Progenitor cell of endocrine pancreas (in vitro differentiated cells): Measurements from ENCODE around the gene CAPN5. TPM values are rescaled to one million over a fixed set of nuclear protein-coding genes. Genes with fewer than 3 reads are reported as not detected.

ENCODE experiments used
- DNase-seq: peaks from one replicate; pipeline ENCODE4 v3.0.0; 2021; ENCODE audit warnings: low spot score; ENCODE audit not compliant: unreplicated experiment
- H3K27ac Mint-ChIP-seq: 2 replicates; pipeline ENCODE4 v1.8.0; 2021; ENCODE audit warnings: mild to moderate bottlenecking, moderate library complexity, mixed read lengths
- H3K27me3 Mint-ChIP-seq: 2 replicates; pipeline ENCODE4 v1.8.0; 2021; ENCODE audit warnings: mixed read lengths
- H3K36me3 Mint-ChIP-seq: 2 replicates; pipeline ENCODE4 v1.8.0; 2022; ENCODE audit warnings: mixed read lengths; ENCODE audit not compliant: insufficient read depth
- H3K4me1 Mint-ChIP-seq: 2 replicates; pipeline ENCODE4 v1.8.0; 2021; ENCODE audit warnings: low read depth, mixed read lengths
- H3K4me3 Mint-ChIP-seq: 2 replicates; pipeline ENCODE4 v1.8.0; 2021; ENCODE audit warnings: low read depth, mild to moderate bottlenecking, moderate library complexity, mixed read lengths
- H3K9me3 Mint-ChIP-seq: 2 replicates; pipeline ENCODE4 v1.8.0; 2021; ENCODE audit warnings: low read depth, mixed read lengths
- CTCF ChIP-seq: fragments of 200-600 bp; sonication (generic); IDR thresholded peaks from one replicate; pipeline ENCODE4 v1.5.0; 2021; ENCODE audit warnings: antibody characterized with exemption, mild to moderate bottlenecking; ENCODE audit not compliant: unreplicated experiment
- total RNA-seq: library from RNA; stranded (reverse); gene quantifications from 2 replicates; pipeline ENCODE4 v1.2.1, GENCODE V29; 2021

CAPN5 gene
- total RNA-seq, 1 donor from 2014 or later = 10.9 TPM

GRCh38 chr11:77081381-77081851, 14.6 kb downstream of the CAPN5 start:
- H3K27me3 Mint-ChIP-seq = no peaks in the 10 kb centered on the region
- H3K4me1 Mint-ChIP-seq = peaks cover 2% of the 10 kb centered on the region
- peaks cover 3% of the 10 kb centered on the region for H3K36me3 Mint-ChIP-seq
- DNase-seq = no peak
- H3K9me3 Mint-ChIP-seq = peaks cover 15% of the 10 kb centered on the region
- no peak for TF ChIP-seq CTCF
- no peak overlapping the region for H3K27ac Mint-ChIP-seq
- H3K4me3 Mint-ChIP-seq = no peak overlapping the region

- H3K27me3 Mint-ChIP-seq = no peaks in the 10 kb centered on the region
- no peak overlapping the region for H3K27ac Mint-ChIP-seq
- peaks cover 15% of the 10 kb centered on the region for H3K9me3 Mint-ChIP-seq
- DNase-seq = no peak
- H3K36me3 Mint-ChIP-seq = peaks cover 3% of the 10 kb centered on the region
- no peaks in the 10 kb centered on the region for H3K4me1 Mint-ChIP-seq
- TF ChIP-seq CTCF = no peak
- H3K4me3 Mint-ChIP-seq = no peak overlapping the region
These were observed 15.4 kb downstream of the CAPN5 start for GRCh38 chr11:77081976-77082836.

GRCh38 chr11:77082838-77083565, 16.2 kb downstream of the CAPN5 start:
- Mint-ChIP-seq H3K36me3 (peaks cover 2% of the 10 kb centered on the region), H3K27ac (no peak overlapping the region), H3K9me3 (peaks cover 13% of the 10 kb centered on the region), H3K27me3 (no peaks in the 10 kb centered on the region), H3K4me3 (no peak overlapping the region), H3K4me1 (peaks cover 2% of the 10 kb centered on the region)
- TF ChIP-seq CTCF = no peak
- DNase-seq = no peak

- Mint-ChIP-seq H3K27ac (no peak overlapping the region), H3K36me3 (no peaks in the 10 kb centered on the region)
These were observed 16.9 kb downstream of the CAPN5 start for GRCh38 chr11:77083566-77084245.

More at GRCh38 chr11:77083566-77084245, 16.9 kb downstream of the CAPN5 start:
- H3K4me1 Mint-ChIP-seq = peaks cover 5% of the 10 kb centered on the region
- DNase-seq = no peak
- no peaks in the 10 kb centered on the region for H3K27me3 Mint-ChIP-seq
- TF ChIP-seq CTCF = no peak
- H3K4me3 Mint-ChIP-seq = no peak overlapping the region
- peaks cover 6% of the 10 kb centered on the region for H3K9me3 Mint-ChIP-seq
